DND-41 (cell line): ENCODE data around the gene PSMD13.

Experiments used
- ATAC-seq: fragments of 200-7000 bp; cut with Tn5 transposase; 3 replicates; pipeline ENCODE4 v1.9.1; 2021; ENCODE audit warnings: low read depth; ENCODE audit not compliant: insufficient read depth
- DNase-seq: peaks from one replicate; pipeline ENCODE4 v3.0.0-alpha.2; 2020
- H2AFZ ChIP-seq: 2 replicates; pipeline ENCODE4 v1.6.0; 2012; ENCODE audit warnings: low read depth, low read length
- H3K27ac ChIP-seq: 2 replicates; pipeline ENCODE4 v1.5.1; 2012; ENCODE audit warnings: low read length, inconsistent platforms
- H3K27me3 ChIP-seq: fragments of 200-600 bp; sonication (generic); 2 replicates; pipeline ENCODE4 v1.6.0; 2012; ENCODE audit warnings: low read length, mild to moderate bottlenecking, inconsistent platforms; ENCODE audit not compliant: insufficient read depth, poor library complexity
- H3K36me3 ChIP-seq: 2 replicates; pipeline ENCODE4 v1.5.1; 2012; ENCODE audit warnings: low read length, inconsistent platforms; ENCODE audit not compliant: insufficient read depth
- H3K4me1 ChIP-seq: 2 replicates; pipeline ENCODE4 v1.5.1; 2012; ENCODE audit warnings: mild to moderate bottlenecking, low read length; ENCODE audit not compliant: insufficient read depth
- H3K4me2 ChIP-seq: 2 replicates; pipeline ENCODE4 v1.6.0; 2012; ENCODE audit warnings: mild to moderate bottlenecking, moderate library complexity, low read length, inconsistent platforms; ENCODE audit not compliant: insufficient read depth
- H3K4me3 ChIP-seq, 2 experiments: fragments of 200-600 bp in 1 of 2; shearing (Covaris generic) in 1 of 2; 2 replicates each; pipeline ENCODE4 v1.5.1; 2012 to 2016; ENCODE audit warnings: inconsistent platforms in 2 of 2, low read length in 2 of 2, mild to moderate bottlenecking in 2 of 2, low read depth in 1 of 2, moderate library complexity in 1 of 2
- H3K79me2 ChIP-seq: 2 replicates; pipeline ENCODE4 v1.6.0; 2012; ENCODE audit warnings: low read length, inconsistent platforms; ENCODE audit not compliant: insufficient read depth
- H3K9ac ChIP-seq: 2 replicates; pipeline ENCODE4 v1.6.0; 2012; ENCODE audit warnings: low read depth, mild to moderate bottlenecking, inconsistent platforms, low read length, moderate library complexity
- H3K9me3 ChIP-seq: 2 replicates; pipeline ENCODE4 v1.5.1; 2012; ENCODE audit warnings: low read length, moderate library complexity, mild to moderate bottlenecking, inconsistent platforms; ENCODE audit not compliant: insufficient read depth, severe bottlenecking
- H4K20me1 ChIP-seq: 2 replicates; pipeline ENCODE4 v1.6.0; 2012; ENCODE audit warnings: low read length; ENCODE audit not compliant: insufficient read depth
- EZH2 ChIP-seq: IDR thresholded peaks from 3 replicates; pipeline ENCODE4 v1.6.1; 2012; ENCODE audit warnings: borderline replicate concordance, low read depth, mild to moderate bottlenecking, moderate library complexity, low read length, inconsistent platforms; ENCODE audit not compliant: severe bottlenecking
- TF ChIP-seq, protein P1 (sequence below): IDR thresholded peaks from 2 replicates; pipeline ENCODE4 v1.5.1; 2012; ENCODE audit warnings: borderline replicate concordance, low read length, moderate library complexity, mild to moderate bottlenecking; ENCODE audit not compliant: poor library complexity, severe bottlenecking; ENCODE audit errors: extremely low read depth

The PSMD13 gene

DNA sequence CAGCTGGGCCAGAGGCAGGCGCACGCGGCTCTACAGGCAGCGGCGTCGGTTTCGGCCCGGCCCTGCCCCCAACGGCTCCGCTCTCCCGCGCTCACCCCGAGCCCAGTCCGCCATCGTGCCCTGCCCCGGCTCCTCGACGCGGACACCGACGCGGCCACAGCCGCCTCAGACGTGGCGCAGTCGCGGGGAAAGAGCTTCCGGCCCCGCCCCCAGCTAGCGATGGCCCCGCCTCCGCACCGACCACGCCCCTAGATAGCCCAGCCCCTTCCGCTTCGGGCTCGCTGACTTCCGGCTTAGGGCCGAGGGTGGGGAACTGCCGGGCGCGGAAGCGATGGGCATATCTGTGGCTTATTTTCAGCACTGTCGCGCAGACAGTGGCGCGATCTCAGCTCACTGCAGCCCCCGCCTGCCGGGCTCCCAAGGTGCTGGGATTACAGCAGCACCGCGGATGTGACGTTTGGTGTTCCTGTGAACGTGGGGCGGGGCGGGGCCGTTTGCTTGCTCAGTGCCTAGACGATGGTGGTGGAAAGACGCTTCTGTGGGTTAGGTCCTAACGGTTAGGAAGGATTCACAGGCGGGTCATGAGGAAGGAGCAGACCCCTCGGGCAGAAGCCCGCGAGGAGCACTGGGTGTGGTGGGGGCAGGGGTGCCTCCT is 29.4 kb upstream of the PSMD13 start, which contains the start of the genes BET1L and RIC8A:
Gene BET1L (minus strand): TSS at position 192 of the 655 bp plus-strand sequence. CDS start 78 bp downstream, at position 114.
Gene RIC8A (plus strand): TSS at position 501 of the 655 bp plus-strand sequence. CDS start 1,147 bp downstream, outside the sequence.
- peaks cover 64% of the 10 kb centered on the region for H4K20me1 ChIP-seq
- H3K9me3 ChIP-seq = no peaks in the 10 kb centered on the region
- H3K9ac ChIP-seq = peak within 1 kb of the TSS; percentile 91
- ATAC-seq (peak; percentile 79), DNase-seq (peak; percentile 98)
- H3K27me3 ChIP-seq = no peaks in the 10 kb centered on the region
- peak within 1 kb of the TSS; percentile 96 for H3K27ac ChIP-seq
- peaks cover 56% of the 10 kb centered on the region for H3K36me3 ChIP-seq
- peak within 1 kb of the TSS; percentile 96 for H3K4me2 ChIP-seq
- peaks cover 44% of the 10 kb centered on the region for H3K4me1 ChIP-seq
- H3K79me2 ChIP-seq = peaks cover 60% of the 10 kb centered on the region
- peak within 1 kb of the TSS; percentile 89 to 90 for H3K4me3 ChIP-seq
- TF ChIP-seq, protein P1, sequence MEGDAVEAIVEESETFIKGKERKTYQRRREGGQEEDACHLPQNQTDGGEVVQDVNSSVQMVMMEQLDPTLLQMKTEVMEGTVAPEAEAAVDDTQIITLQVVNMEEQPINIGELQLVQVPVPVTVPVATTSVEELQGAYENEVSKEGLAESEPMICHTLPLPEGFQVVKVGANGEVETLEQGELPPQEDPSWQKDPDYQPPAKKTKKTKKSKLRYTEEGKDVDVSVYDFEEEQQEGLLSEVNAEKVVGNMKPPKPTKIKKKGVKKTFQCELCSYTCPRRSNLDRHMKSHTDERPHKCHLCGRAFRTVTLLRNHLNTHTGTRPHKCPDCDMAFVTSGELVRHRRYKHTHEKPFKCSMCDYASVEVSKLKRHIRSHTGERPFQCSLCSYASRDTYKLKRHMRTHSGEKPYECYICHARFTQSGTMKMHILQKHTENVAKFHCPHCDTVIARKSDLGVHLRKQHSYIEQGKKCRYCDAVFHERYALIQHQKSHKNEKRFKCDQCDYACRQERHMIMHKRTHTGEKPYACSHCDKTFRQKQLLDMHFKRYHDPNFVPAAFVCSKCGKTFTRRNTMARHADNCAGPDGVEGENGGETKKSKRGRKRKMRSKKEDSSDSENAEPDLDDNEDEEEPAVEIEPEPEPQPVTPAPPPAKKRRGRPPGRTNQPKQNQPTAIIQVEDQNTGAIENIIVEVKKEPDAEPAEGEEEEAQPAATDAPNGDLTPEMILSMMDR = peak; percentile 7
- TF ChIP-seq EZH2 = no peak
- peak within 1 kb of the TSS; percentile 78 for H2AFZ ChIP-seq

DNA sequence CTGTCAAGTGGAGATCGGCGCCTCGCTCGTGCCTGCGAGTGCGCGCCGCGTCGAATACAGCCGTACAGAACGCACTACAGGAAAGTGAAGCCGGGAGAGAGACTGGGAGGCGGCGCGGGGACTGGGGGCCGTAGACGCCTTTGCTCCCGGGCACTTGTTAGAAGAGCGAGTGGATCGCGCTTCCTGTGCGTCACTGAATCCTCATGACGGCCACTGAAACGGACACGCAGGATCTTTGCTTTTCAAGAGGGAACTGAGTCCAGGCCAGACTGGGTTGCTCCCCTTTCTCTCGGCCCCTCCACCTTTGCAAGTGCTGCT is 29.0 kb upstream of the PSMD13 start:
- Histone ChIP-seq H2AFZ (peak overlapping the region; percentile 63), H3K4me1 (peaks cover 44% of the 10 kb centered on the region), H3K4me2 (peak overlapping the region; percentile 89), H3K9ac (peak overlapping the region; percentile 91), H3K27me3 (no peaks in the 10 kb centered on the region), H3K36me3 (peaks cover 61% of the 10 kb centered on the region), H3K9me3 (no peaks in the 10 kb centered on the region), H3K27ac (peak overlapping the region; percentile 96), H3K79me2 (peaks cover 60% of the 10 kb centered on the region), H3K4me3 (peak overlapping the region; percentile 85 to 89), H4K20me1 (peaks cover 69% of the 10 kb centered on the region)
- DNase-seq = no peak
- peak; percentile 25 for ATAC-seq
- no peak for TF ChIP-seq EZH2
- TF ChIP-seq, protein P1 = no peak

DNA sequence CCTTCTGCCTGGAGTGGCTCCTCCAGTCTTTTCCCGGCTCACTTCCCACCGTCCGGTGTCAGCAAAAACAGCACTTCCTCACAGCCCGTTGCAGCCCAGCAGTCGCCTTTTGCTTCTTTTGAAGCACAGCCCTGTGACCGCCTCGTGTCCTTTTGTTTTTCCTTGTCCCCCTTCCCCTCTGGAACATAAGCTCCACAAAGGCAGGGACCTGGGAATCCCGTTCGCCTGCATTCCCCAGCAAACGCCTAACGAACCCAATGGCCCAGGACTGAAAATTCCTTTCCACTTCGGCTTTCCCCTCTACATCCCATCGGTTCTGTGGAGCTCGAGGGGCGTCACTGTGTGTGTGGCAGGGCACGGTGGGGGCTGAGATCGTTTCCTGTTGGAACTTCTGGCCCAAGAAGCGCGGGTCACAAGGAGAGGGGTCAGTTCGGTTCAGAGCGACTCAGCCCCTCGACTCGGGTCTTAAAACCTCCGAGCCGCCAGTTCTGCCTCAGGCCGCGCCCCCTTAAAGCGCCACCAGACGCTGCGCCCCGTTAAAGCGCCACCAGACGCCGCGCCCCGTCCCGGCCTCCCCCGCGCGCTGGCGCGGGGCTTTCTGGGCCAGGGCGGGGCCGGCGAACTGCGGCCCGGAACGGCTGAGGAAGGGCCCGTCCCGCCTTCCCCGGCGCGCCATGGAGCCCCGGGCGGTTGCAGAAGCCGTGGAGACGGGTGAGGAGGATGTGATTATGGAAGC is 28.4 kb upstream of the PSMD13 start:
- ATAC-seq (peak; percentile 75), DNase-seq (peak; percentile 85)
- peaks cover 66% of the 10 kb centered on the region for H3K36me3 ChIP-seq
- TF ChIP-seq, protein P1 = no peak
- no peak for TF ChIP-seq EZH2
- H3K9ac ChIP-seq = peak overlapping the region; percentile 91
- peak overlapping the region; percentile 63 for H2AFZ ChIP-seq
- peak overlapping the region; percentile 85 to 89 for H3K4me3 ChIP-seq
- peaks cover 70% of the 10 kb centered on the region for H4K20me1 ChIP-seq
- H3K4me1 ChIP-seq = peaks cover 48% of the 10 kb centered on the region
- no peaks in the 10 kb centered on the region for H3K27me3 ChIP-seq
- no peaks in the 10 kb centered on the region for H3K9me3 ChIP-seq
- H3K4me2 ChIP-seq = peak overlapping the region; percentile 89
- H3K27ac ChIP-seq = peak overlapping the region; percentile 96
- H3K79me2 ChIP-seq = peaks cover 60% of the 10 kb centered on the region
